ENCODE results near the gene EEF2K.
"Not testable (repeated sequence)": the region's sequence is repeated elsewhere in the genome, so short reads cannot be mapped to it uniquely, and the experiment has no call there.

The EEF2K gene

GRCh38 chr16:22206013-22206841 is at the start of gene EEF2K:
EEF2K (plus strand) TSS chr16:22206278; CDS start chr16:22225730, 19,452 bp downstream.
- DNase-seq (ENCODE audit: low read depth in 2 of 3, low spot score in 1 of 3): peak; percentile 71 to 86 (median 77)

DNA sequence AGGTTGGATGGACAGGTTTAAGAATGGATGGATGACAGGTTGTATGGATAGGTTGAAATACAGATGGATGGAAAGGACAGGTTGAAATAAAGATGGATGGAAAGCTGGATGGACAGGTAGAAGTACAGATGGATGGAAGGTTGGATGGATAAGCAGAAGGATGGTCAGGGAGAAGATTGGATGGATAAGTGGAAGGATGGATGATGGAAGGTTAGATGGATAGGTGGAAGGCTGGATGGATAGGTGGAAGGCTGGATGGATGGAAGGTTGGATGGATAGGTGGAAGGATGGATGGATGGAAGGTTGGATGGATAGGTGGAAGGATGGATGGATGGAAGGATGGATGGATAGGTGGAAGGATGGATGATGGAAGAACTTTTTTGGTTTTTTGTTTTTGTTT is 44.7 kb upstream of the EEF2K start:
- no peak for DNase-seq (ENCODE audit: low read depth in 2 of 3, low spot score in 1 of 3)

- peak in 1 of 3 donors; percentile 13 for DNase-seq (ENCODE audit: low read depth in 2 of 3, low spot score in 1 of 3)
Measured at GRCh38 chr16:22161999-22162655, 44.0 kb upstream of the EEF2K start, which contains the start of gene SDR42E2. SDR42E2 (plus strand) TSS chr16:22162506; CDS start chr16:22165583, 3,077 bp downstream.

DNA sequence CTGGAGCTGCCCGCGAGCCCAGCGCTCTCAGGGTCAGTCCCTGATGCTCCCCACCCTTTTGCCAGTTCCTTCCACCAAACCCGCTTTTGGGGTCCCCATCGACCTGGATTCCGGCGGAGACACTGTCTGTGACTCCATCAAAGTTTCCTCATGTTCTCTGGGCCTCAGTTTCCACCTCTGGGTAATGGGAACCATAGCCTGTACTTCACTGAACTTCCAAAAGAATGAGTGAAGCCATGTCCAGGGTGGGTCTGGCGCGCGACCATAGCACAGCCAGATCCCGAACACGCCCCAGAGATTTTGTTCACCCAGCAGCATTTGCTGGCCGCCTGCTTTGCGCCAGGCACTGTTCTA is 43.4 kb upstream of the EEF2K start:
- DNase-seq (ENCODE audit: low read depth in 2 of 3, low spot score in 1 of 3): no peak

GRCh38 chr16:22163806-22164205 is 42.3 kb upstream of the EEF2K start:
- no peak for DNase-seq (ENCODE audit: low read depth in 2 of 3, low spot score in 1 of 3)

GRCh38 chr16:22164482-22164881 is 41.6 kb upstream of the EEF2K start:
- no peak for DNase-seq (ENCODE audit: low read depth in 2 of 3, low spot score in 1 of 3)

DNA sequence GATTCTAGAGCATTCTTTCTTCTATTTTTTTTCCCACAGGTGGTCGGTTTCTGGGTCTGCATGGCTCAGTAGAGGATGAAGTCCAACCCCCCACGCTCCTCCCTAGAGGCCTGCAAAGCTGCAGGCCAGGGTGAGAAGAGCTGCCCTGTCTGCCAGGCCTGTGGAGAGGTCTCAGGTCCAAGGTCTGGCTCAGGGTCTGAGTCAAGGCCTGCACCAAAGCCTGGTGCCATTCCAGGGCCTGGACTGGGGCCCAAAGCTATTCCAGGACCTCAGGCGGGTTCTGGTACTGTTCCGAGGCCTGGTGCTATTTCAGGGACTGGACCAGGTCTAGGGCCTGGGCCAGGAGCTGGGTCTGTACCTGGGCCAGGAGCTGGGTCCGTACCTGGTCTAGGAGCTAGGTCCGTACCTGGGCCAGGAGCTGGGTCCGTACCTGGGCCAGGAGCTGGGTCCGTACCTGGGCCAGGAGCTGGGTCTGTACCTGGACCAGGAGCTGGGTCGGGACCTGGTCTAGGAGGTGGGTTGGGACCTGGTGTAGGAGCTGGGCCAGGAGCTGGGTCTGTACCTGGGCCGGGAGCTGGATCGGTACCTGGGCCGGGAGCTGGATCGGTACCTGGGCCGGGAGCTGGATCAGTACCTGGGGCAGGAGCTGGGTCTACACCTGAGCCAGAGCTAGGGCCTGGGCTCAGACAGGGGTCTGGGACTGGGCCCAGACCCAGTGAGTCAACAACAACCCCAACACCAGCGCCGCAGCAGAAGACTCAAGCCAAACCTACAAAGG is 40.4 kb upstream of the EEF2K start:
- no peak for DNase-seq (ENCODE audit: low read depth in 2 of 3, low spot score in 1 of 3)

DNA sequence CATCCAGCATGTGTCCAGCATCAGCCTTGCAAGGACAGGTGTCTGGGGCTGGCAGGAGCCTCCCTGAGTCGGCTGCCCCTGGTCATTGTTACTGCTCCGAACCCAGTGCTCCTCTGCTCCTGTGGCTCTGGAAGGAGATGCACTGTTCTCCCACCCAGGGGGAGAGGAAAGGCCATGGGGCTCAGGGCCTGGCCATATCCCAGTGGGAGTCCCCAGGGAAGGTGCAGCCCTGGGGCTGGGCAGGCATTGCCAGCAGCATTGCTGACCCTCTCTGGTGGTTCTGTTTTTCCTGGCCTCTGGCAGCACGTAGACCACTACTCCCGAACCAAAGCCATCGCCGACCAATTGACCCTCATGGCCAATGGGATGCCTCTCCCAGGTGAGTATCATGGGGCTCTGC is 34.1 kb upstream of the EEF2K start:
- DNase-seq (ENCODE audit: low read depth in 2 of 3, low spot score in 1 of 3): no peak

DNA sequence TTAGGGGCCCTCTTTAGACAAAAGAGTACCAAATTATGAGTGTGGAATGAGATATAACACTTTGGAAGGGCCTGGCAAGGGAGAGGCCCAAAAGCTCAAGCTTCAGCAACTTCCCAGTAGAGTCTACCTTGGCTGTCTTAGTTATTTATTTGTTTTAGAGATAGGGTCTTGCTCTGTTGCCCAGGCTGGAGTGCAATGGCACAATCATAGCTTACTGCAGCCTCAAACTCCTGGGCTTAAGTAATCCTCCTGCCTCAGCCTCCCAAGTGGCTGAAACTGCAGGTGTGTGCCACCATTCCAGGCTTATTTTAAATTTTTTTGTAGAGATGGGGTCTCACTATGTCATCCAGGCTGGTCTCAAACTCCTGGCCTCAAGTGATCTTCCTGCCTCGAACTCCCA is 33.4 kb upstream of the EEF2K start:
- DNase-seq (ENCODE audit: low read depth in 2 of 3, low spot score in 1 of 3): not testable (repeated sequence)

- no peak for DNase-seq (ENCODE audit: low read depth in 2 of 3, low spot score in 1 of 3)
Measured at GRCh38 chr16:22174642-22175041, 31.4 kb upstream of the EEF2K start.

DNA sequence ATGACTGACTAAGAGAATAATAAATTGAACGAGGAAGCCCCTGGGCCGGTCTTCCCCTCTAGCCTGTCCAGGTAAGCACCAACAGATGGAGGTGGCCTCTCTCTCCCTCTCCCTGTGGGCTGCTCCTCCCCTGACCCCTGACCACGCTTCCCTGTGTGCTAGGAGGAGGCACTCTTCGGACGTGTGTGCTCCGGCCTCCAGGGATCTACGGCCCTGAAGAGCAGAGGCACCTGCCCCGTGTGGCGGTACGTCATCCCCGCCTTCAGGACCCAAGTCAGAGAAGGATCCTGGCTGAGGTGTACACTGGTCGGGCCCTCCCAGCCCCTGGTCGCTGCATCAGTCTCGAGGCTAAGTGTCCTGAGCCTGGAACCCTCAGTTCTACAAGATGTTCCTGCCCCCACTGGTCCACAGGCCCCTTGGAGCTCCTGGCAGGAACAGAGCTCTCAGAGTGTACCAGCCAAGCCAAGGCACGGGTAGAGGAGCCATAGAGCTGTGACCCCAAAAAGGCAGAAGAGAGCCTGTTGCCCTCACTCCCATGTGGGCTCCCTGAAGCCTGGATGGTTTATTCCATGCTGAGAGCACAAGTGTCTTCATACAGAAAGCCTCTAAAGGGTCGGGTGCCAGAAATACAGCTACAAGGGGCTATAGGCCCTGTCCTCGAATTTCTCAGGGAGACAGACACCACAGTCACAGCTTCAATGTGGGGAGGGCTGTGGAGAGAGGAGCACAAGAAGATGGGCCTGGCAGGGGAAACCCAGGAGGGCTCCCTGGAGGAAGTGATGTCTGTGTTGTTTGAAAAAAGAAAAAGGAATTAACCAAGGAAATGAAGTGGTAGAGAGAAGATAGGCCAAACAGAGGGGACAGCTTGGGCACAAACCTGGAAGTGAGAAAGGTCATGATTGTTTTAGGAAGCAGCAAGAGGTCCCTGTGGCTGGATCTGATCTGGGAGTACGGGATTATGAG is 27.8 kb upstream of the EEF2K start:
- DNase-seq (ENCODE audit: low read depth in 2 of 3, low spot score in 1 of 3): no peak

- DNase-seq (ENCODE audit: low read depth in 2 of 3, low spot score in 1 of 3): no peak
Measured at GRCh38 chr16:22181426-22181825, 24.7 kb upstream of the EEF2K start.

- no peak for DNase-seq (ENCODE audit: low read depth in 2 of 3, low spot score in 1 of 3)
Measured at GRCh38 chr16:22181843-22182242, 24.2 kb upstream of the EEF2K start.

DNA sequence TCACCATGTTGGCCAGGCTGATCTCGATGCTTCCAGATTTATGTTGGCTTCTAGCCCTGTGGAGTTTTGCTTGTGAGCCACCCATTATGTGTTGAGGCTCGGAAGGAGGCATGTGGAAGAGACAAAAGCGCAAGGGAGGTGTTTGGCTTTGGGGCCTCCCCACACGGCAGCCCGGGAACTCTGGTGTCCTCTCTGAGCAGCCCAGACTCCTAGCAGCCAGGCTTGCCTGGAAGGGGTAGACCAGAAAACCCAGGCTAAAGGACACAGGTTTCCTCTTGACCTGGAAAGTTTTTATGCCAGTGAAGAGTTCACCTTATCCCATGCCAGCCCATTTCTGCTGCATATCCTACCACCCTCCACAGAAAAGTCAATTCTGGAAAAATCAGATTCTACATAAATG is 22.7 kb upstream of the EEF2K start:
- DNase-seq (ENCODE audit: low read depth in 2 of 3, low spot score in 1 of 3): no peak

DNA sequence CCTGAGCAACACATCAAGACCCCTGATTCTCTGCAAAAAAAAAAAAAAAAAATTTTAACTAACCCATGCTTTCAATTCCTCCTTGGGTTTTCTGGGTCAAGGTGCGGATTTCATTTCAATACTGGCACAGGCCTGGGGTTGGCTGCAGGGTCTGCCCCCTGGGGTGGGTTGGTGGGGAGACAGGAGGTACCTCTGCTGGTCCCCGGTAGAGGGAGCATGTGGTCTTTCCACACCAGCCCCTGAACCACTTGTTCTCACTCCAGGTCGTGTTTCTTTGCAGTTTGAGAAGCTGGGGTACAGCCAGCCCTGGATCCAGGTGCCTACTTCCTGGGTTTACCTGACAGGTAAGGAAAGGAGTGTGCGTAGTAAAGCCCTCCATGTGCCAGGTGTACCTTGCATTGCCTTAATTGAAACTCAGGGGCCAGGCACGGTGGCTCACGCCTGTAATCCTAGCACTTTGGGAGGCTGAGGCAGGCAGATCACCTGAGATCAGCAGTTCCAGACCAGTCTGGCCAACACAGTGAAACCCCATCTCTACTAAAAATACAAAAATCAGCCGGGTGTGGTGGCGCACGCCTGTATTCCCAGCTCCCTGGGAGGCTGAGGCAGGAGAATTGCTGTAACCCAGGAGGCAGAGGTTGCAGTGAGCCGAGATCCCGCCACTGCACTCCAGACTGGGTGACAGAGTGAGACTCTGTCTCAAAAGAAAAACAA is 22.0 kb upstream of the EEF2K start:
- no peak for DNase-seq (ENCODE audit: low read depth in 2 of 3, low spot score in 1 of 3)

DNA sequence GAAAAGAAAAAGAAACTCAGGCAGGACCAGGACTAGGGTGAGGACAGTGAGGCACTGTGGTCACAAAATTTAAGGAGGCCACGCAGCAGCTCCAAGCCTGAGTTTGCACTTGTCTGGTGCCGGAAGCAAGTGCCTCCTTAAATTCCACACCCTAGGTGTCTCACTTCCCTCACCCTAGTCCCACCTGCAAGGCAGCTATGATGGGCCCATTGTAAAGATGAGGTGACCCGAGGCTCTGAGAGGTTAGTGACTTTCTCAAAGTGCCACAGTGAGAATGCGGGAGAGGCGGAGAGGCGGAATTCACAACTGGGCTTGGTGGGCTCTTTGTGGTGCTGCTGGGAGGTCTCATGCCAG is 21.5 kb upstream of the EEF2K start:
- no peak for DNase-seq (ENCODE audit: low read depth in 2 of 3, low spot score in 1 of 3)

GRCh38 chr16:22186517-22186916 is 19.6 kb upstream of the EEF2K start:
- no peak for DNase-seq (ENCODE audit: low read depth in 2 of 3, low spot score in 1 of 3)

GRCh38 chr16:22188267-22188594 is 17.8 kb upstream of the EEF2K start:
- no peak for DNase-seq (ENCODE audit: low read depth in 2 of 3, low spot score in 1 of 3)

- DNase-seq (ENCODE audit: low read depth in 2 of 3, low spot score in 1 of 3): peak in 2 of 3 donors; percentile 42 to 48
Measured at GRCh38 chr16:22188595-22189442, 17.3 kb upstream of the EEF2K start.

Measured in stimulated activated CD4-positive, alpha-beta T cell treated with anti-CD3 and anti-CD28 coated beads, Interleukin-12 subunit alpha, Interleukin-12 subunit beta, amount 100 ng/mL, for 48 hours (primary cell).